ENCODE results near the gene ARV1.

- TF ChIP-seq CTCF (conservative IDR thresholded peaks at IDR 0.05 in 1 of 2, IDR thresholded peaks at IDR 0.05 in 1 of 2; ENCODE audit: extremely low read depth in 1 of 2, insufficient read depth in 1 of 2, low read depth in 1 of 2, low read length in 2 of 2): no peak
- TF ChIP-seq EZH2 (IDR thresholded peaks at IDR 0.05; ENCODE audit: borderline replicate concordance, low read length): no peak
Measured at GRCh38 chr1:231023150-231023549, 44.3 kb downstream of the ARV1 start.
